GM19043 (cell line): ENCODE measurements around the gene CRCP.
"Not testable (repeated sequence)": the region's sequence is repeated elsewhere in the genome, so short reads cannot be mapped to it uniquely, and the experiment has no call there.

Source experiments
- ATAC-seq: cut with Tn5 transposase; IDR thresholded peaks from one replicate; pipeline ENCODE4 v1.9.1; 2021; ENCODE audit warnings: low read depth; ENCODE audit not compliant: unreplicated experiment

Gene CRCP

GRCh38 chr7:66105263-66105748 lies 9.3 kb upstream of the CRCP start:
- ATAC-seq, result no peak

- ATAC-seq, result not testable (repeated sequence)
These were observed 6.2 kb upstream of the CRCP start for GRCh38 chr7:66108410-66108809.

DNA sequence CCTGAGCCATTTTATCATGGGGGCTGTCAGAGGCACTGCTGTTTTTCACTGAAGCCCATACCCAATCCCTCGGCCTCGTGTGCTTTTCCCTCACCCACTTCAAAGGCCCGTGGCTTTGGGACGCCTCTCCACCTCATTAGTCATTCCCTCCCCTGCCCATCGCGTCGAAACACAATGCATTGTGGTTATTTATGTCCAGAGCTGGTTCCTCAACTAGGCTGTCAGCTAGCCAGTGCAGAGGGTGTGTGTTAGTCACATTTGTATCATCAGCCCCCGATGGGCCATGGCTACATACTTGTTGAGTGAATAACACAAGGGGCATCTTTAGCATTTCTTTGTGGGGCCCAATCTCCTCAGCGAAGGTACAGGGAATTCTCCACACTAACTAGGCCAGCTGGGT lies 3.8 kb upstream of the CRCP start:
- ATAC-seq, result no peak

DNA sequence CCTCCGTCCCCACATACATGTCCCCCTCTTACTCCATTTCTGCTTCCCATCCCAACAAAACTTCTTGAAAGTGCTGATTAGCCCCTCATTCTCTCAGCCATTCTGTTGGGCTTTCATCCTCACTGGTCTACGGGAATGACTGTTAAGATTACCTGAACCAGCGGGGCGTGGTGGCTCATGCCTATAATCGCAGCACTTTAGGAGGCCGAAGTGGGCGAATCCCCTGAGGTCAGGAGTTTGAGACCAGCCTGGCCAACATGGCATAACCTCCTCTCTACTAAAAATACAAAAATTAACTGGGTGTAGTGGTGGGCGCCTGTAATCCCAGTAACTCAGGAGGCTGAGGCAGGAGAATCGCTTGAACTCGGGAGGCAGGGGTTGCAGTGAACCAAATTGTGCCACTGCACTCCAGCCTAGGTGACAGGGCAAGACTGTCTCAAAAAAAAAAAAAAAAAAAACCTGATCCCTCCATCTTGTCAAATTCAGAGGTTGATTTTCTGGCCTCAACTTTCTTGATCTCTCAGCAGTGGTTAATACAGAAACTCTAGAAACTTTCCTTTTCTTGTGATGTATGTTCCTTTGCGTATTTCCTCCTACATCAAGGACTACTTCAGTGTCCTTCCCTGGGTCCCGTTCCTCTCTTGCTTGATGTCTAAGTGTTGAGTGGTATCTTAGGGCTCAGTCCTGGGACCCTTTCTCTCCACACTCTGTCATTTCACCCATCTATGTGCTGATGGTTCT lies 2.2 kb downstream of the CRCP start:
- not testable (repeated sequence) for ATAC-seq

DNA sequence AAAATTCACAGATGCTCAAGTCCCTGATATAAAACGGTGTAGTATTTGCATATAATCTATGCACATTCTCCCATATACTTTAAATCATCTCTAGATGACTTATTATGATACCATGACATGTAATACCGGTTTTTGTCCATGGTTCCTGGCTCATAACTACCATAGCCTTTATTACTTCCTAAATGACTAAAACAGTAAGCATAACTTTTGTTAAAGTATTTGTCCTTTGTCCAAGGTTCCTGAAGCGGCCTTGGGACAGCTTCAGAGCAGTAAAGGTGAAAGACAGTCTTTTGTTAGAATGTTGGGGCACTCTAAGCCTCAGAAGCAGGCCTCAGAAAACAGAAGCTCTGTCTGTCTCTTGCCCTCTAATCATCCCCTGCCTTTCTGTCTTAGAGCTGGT lies 4.0 kb downstream of the CRCP start:
- no peak for ATAC-seq

DNA sequence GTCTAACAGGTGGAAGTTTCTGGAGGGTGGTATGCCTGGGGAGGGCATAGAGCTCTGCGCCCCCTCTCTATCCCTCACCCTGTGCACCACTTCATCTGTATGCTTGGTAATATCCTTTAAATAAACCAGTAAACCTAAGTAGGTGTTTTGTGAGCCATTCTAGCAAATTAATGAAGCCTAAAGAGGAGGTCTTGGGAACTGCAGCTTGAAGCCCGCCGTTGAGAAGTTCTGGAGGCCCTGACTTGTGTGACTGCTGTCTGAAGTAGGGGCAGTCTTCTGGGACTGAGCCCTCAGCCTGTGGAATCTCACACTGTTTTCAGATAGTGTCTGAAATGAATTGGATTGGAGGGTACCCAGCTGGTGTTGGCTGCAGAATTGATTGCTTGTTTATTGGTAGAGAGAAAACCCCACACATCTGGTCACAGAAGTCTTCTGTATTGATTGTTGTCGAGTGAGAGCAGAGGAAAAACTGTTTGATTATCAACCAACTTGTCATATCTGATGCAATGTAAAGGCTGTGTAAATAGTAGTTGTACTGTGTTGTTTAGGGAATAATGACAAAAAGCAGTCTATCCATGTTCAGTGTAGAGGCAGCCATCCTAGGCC lies 4.7 kb downstream of the CRCP start:
- no peak for ATAC-seq

DNA sequence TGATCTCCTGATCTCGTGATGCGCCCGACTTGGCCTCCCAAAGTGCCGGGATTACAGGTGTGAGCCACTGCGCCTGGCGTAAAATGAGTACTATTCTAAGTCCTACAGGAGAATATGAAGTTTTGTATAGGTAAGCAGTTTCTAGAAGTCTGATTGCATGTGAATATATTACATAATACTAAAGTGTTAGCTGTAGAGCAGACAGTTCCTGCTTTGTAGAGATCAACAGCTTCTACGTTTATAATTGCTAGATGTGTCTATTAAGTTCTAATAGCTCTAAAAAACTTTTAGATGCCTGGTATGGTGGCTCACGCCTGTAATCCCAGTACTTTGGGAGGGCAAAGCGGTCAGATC lies 8.5 kb downstream of the CRCP start:
- no peak for ATAC-seq

DNA sequence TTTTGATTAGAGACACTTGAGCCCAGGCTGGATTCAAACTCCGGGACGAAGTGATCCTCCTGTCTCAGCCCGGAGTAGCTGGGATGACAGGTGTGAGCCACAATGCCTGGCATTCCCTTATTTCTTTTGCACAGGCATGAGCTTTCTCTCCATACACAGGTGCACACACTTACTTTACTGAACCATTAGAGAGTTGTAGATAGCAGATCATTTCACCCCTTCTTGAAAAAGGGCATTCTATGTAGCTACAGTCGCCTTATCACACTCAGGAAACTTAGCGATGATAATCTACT lies 9.9 kb downstream of the CRCP start:
- ATAC-seq, result not testable (repeated sequence)

DNA sequence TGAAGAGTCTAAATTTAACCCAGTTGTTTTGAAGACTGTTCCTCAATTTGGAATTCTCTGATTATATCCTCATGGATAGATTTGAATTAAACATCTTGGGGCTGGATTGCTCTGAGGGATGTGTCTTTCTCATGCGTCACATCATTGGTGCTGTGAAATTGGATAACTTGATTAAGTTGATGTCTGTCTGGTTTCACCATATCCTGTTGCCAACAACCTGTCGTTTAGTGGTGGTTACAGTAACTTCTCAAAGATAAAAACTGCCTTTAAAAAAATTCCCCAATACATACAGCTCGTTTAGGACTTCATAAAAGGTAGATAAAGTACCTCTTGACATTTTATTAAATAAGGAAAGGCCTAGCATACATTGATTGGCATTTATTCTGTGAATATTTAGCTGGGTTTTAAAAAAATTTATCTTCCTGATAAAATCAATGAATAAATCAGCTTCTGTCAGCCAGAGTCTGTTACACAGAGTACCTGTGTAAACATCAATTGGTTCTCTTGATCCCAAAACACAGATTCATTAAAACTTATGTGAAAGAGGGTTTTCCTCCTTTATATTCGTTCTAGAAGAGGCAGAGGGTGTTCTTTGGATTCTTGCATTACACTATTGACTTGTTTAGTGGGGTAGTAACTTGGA lies 10.5 kb downstream of the CRCP start:
- no peak for ATAC-seq

DNA sequence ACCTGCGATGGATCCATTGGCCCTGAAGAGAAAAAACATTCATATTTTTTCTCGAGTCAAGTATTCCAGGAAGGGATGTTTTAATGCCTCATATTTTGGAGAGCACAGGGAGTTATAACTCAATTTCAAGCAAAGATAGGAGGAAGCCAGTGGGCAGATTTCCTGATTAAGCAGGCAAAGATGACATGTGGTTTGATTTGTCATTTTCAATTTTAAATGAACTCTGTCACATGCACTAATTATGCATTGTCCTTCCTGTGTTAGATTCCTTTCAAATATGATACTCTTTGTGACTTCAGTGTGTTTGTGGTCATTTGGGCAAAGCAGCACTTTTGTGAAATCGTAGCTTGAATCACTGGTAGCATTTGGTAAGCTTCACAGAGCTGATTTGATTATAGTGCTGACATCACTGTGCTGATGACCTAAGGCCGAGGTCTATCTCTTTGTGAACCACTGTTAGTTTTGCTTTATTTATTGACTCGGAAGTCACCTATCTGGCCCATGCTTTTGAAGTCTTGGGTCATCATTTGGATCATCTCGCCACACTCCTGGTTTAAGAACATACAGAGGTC lies 11.2 kb downstream of the CRCP start:
- ATAC-seq, result not testable (repeated sequence)

GRCh38 chr7:66127172-66127571 lies 12.5 kb downstream of the CRCP start:
- not testable (repeated sequence) for ATAC-seq

DNA sequence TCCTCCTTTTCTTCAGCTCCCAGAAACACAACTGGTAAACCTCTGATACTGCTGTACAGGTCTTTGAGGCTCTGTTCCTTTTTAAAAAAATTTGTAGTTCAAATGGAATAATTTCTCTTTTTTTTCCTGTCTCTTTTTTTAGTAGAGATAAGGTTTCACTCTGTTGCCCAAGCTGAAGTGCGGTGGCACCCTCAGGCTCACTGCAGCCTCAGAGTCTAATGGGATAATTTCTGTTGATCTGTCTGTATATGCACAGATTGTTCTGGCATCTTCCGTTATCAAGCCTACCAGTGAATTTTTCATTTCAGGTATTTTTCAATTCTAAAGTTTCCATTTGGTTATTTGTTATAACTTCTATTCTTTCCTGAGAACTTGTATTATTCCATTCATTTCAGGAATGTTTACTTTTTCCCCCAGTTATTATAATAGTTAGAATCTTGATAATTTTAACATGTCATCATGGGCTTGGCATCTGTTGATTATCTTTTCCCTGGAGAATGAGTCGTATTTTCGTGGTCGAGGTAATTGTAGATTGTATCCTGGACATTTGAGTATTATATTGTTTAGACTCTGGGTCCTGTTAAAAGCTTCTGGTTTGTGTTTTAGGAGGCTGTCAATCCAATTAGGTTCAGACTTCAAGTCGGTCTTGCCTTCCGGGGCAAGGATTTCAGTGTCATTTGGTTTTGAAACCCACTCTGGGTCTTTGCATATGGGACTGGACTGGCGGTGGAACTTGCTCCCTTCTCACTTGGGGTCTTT lies 24.5 kb downstream of the CRCP start:
- no peak for ATAC-seq

DNA sequence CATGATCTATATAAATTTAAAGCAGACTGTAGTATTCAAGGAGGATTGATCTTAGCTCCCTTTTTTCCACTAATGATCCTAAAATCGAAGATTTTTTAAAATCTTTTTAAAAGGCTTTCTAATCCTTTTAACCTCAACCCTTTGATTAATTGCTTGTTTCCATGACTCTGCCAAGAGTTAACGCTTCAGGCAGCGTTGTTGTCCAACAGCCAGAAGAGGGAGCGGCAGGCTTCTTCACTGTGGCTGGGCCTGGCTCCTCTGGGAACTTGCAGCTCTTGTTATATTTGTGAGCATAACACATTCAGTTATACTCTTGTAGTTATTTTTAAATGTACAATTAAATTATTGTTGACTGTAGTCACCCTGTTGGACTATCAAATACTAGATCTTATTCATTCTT lies 26.3 kb downstream of the CRCP start:
- no peak for ATAC-seq

- ATAC-seq, result no peak
These were observed 27.7 kb downstream of the CRCP start for GRCh38 chr7:66142334-66142733.

GRCh38 chr7:66142996-66143395 lies 28.3 kb downstream of the CRCP start:
- ATAC-seq, result no peak

GRCh38 chr7:66143876-66144332 lies 29.3 kb downstream of the CRCP start:
- no peak for ATAC-seq

DNA sequence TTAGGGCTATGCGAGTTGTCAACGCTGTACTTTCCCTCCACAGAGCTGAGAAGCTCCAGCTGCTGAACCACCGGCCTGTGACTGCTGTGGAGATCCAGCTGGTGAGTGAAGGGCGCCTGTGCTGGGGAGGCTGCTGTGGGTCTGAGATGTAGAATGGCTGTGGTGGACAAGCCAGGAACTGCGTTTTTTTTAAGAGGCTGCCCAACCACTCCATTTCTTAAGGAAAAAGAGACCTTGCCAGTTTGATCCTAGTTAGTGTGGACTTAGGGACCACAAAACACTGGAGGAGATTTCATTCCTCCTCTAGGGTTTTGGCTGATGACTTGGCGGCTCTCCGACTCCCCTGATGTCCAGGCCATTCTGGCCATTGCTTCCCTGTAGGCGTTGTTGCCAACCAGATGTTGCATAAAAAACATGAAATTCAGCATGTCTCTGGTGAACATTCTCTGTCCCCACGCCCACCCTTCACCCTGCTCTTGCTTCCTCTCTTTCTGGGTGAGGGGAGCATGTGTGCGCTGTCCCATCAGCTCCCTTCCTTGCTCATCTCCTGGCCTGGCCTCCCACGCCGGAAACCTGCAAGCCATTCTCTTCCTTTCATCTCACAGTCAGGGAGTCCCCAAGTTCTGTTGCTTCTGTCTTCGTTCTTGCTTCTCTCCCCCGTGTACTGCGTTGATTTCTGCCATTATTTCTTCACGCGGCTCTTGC lies 30.9 kb downstream of the CRCP start:
- no peak for ATAC-seq

GRCh38 chr7:66146701-66147100 lies 32.1 kb downstream of the CRCP start:
- no peak for ATAC-seq

DNA sequence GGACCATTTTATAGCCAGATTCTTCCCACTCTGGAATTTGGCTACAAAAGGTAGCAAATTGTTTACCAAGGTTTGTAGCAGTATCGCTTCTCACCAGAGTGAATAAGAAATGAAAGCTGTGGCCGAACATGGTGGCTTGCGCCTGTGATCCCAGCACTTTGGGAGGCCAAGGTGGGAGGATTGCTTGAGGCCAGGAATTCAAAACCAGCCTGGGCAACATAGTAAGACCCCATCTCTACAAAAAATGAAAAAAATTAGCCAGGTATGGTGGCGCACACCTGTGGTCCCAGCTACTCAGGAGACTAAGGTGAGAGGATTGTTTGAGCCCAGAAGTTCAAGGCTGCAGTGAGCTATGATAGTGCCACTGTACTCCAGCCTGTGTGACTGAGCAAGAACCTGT lies 33.0 kb downstream of the CRCP start:
- not testable (repeated sequence) for ATAC-seq

DNA sequence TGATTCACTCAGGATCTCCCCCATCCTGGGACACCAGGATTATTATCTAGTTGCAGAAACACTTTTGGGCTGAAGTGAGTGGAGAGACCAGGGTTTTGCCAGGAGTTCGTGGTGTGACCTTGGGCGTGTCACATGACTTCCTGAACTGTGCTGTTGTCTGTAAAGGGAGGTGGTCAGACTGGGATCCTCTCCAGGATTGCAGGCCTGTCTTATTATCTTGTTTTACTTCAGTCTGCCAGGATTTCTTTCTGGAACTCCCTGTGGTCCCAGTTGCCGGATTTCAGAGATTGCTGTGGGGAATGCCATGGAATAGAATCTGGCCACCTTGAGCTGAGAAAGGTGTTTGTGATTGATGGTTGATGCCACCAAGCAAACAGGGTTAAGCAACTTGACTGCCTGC lies 35.8 kb downstream of the CRCP start:
- ATAC-seq, result no peak
